Measurements from ENCODE around the gene RPL6.

DNA sequence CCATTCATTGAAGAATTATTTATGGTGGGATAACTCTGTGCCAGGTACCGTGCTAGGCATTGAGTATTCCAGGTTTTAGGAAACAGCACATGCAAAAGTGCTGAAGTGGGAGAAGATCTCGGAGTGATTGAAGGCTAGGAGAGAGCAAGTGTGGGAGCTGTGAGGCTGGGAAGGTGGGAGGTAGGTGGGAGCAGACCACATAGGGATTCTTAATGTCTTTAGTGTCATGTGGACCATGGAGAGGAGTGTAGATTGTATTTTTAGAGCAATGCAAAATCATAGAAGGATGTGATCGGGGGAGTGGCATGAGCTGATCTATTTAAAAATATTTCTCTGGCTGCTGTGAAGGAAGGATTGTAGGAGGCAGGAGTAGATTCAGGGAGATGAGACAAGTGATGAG lies 14.7 kb upstream of the RPL6 start:
- TF ChIP-seq POLR2A (IDR thresholded peaks at IDR 0.05; ENCODE audit: extremely low read depth, insufficient read length), result no peak
- TF ChIP-seq, protein P1, sequence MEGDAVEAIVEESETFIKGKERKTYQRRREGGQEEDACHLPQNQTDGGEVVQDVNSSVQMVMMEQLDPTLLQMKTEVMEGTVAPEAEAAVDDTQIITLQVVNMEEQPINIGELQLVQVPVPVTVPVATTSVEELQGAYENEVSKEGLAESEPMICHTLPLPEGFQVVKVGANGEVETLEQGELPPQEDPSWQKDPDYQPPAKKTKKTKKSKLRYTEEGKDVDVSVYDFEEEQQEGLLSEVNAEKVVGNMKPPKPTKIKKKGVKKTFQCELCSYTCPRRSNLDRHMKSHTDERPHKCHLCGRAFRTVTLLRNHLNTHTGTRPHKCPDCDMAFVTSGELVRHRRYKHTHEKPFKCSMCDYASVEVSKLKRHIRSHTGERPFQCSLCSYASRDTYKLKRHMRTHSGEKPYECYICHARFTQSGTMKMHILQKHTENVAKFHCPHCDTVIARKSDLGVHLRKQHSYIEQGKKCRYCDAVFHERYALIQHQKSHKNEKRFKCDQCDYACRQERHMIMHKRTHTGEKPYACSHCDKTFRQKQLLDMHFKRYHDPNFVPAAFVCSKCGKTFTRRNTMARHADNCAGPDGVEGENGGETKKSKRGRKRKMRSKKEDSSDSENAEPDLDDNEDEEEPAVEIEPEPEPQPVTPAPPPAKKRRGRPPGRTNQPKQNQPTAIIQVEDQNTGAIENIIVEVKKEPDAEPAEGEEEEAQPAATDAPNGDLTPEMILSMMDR (IDR thresholded peaks at IDR 0.05; ENCODE audit: low read depth, low read length), result no peak
